Left renal pelvis (tissue), 4 donors: Measurements from ENCODE around the gene SLC16A13. TPM values are rescaled to one million over a fixed set of nuclear protein-coding genes. Genes with fewer than 3 reads are reported as not detected.
"Not testable (repeated sequence)": the region's sequence is repeated elsewhere in the genome, so short reads cannot be mapped to it uniquely, and the experiment has no call there.

Experiments used
- DNase-seq, 4 donors: peaks; one replicate each; pipeline ENCODE4 v3.0.0-alpha.2; 2013; ENCODE audit warnings: low read depth in 4 of 4, low spot score in 3 of 4
- polyA plus RNA-seq, 4 donors: library from polyadenylated mRNA; unstranded; fragments of 120-200 nt; gene quantifications; one replicate each; pipeline ENCODE4 v1.2.1, GENCODE V29; 2013; ENCODE audit not compliant: insufficient read length in 4 of 4

SLC16A13 gene
- polyA plus RNA-seq, 4 donors, result 1.5 to 3.8 (median 3.0) TPM

DNA sequence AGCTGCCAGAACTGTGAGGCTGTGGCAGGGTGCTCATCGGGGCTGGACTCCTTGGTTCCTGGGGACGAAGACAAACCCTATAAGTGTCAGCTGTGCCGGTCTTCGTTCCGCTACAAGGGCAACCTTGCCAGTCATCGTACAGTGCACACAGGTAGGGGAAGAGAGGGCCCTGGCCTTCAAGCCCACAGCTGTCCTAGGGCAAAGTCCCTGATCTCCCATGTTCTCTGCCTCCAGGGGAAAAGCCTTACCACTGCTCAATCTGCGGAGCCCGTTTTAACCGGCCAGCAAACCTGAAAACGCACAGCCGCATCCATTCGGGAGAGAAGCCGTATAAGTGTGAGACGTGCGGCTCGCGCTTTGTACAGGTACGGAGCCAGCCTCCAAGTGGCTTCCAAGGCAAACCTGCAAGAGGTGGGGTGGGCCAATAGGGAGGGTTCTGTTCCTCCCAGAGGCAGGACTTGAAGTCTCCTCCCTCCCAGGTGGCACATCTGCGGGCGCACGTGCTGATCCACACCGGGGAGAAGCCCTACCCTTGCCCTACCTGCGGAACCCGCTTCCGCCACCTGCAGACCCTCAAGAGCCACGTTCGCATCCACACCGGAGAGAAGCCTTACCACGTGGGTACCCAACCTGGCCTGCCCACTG lies 9.2 kb upstream of the SLC16A13 start:
- DNase-seq, result no peak

DNA sequence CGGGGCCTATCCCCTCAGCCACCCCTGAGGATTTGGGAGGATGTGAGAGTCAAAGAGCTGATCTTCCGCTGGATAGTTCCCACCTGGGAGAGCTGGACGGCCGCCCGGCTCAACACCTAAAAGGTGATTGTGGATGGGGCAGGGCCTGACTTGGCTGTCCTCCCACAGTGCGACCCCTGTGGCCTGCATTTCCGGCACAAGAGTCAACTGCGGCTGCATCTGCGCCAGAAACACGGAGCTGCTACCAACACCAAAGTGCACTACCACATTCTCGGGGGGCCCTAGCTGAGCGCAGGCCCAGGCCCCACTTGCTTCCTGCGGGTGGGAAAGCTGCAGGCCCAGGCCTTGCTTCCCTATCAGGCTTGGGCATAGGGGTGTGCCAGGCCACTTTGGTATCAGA lies 8.5 kb upstream of the SLC16A13 start:
- DNase-seq, result no peak

DNA sequence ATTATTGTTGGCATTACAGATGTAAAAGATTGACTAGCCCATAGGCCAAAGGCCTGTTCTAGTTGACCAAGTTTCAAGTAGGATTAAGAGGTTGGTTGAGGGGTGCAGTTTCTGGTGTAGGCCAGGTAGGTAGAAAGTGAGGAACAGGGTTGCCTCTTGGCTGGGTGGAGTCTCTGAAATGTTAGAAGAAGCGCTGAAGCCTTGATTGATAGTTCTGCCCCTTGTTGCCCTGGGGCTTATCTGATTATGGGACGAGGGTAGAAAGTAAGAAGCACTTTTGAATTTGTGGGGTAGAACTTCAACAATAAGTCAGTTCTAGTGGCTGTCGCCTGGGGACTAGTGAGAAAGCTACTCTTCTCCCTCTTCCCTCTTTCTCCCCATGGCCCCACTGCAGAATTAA lies 6.7 kb upstream of the SLC16A13 start:
- DNase-seq, result no peak

DNA sequence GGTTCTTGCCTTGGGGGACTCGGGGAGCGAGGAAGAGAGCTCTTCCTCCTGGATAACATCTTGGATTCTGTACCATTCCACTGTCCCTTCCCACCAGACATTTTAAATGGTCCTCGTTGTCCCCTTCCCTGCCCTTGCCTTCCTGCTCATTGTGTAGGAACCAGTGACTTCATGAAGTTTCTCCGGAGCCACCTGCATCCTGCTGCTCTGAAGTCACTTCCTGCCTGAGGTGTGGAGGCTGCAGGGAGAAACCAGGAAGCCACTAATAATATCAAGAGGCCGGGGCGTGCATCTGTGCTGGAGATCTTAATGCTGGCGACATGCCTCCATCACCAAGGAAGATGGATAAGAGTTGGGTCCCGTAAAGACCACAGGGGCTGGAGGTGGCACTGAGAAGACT lies 6.2 kb upstream of the SLC16A13 start:
- no peak for DNase-seq

DNA sequence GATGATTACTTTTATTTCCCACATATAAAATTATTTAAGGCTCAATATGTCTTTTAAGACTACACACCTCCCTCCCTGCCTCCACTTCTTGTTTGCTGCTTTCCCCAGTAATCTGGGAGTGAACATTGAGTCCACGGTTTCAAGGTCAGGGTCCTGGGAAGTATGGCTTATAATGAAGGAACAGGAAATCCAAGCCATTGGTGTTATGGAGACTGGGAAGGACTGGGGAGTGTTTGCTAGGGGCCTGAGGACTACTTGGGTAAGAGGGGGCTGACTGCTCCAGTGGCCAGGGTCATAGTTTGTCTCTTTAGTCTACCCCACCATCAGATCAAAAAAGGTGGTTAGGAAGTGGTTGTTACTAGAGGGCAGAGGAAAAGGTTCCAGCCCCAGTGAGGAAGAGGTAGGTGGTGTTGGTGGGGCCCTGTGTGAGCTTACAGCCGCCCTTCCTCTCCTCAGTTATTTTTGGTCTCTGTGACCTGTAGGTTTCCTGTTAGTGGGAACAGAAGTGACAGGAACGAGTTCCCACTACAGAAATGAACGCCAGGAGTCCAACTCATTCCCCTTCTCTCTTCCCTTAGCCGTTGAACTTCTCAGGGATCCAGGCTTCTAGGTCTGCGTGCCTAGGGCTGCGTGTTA lies 742 bp upstream of the SLC16A13 start:
- DNase-seq, result no peak

DNA sequence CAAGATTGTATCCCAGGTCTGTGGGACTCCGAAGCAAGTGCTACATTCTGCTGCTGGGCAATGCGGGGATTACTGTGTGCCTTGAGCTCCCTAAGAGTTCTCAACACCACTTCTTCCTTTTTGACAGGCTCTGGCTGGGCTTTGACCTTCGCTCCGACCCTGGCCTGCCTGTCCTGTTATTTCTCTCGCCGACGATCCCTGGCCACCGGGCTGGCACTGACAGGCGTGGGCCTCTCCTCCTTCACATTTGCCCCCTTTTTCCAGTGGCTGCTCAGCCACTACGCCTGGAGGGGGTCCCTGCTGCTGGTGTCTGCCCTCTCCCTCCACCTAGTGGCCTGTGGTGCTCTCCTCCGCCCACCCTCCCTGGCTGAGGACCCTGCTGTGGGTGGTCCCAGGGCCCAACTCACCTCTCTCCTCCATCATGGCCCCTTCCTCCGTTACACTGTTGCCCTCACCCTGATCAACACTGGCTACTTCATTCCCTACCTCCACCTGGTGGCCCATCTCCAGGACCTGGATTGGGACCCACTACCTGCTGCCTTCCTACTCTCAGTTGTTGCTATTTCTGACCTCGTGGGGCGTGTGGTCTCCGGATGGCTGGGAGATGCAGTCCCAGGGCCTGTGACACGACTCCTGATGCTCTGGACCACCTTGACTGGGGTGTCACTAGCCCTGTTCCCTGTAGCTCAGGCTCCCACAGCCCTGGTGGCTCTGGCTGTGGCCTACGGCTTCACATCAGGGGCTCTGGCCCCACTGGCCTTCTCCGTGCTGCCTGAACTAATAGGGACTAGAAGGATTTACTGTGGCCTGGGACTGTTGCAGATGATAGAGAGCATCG lies 2.4 kb downstream of the SLC16A13 start:
- no peak for DNase-seq

DNA sequence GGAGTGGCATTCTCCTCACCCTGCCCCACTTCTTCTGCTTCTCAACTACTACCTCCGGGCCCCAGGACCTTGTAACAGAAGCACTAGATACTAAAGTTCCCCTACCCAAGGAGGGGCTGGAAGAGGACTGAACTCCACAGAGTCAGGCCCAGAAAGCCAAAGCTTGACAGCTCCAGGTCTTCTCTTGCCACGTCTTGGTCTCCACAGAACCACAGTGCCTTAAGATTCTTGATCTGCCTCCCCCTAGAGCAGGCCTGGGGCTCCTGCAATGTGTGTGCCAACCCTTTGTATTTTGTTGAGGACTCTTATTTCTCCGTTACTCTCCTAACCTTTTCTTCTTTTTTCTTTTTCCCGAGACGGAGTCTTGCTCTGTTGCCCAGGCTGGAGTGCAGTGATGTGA lies 4.0 kb downstream of the SLC16A13 start:
- DNase-seq, result no peak

DNA sequence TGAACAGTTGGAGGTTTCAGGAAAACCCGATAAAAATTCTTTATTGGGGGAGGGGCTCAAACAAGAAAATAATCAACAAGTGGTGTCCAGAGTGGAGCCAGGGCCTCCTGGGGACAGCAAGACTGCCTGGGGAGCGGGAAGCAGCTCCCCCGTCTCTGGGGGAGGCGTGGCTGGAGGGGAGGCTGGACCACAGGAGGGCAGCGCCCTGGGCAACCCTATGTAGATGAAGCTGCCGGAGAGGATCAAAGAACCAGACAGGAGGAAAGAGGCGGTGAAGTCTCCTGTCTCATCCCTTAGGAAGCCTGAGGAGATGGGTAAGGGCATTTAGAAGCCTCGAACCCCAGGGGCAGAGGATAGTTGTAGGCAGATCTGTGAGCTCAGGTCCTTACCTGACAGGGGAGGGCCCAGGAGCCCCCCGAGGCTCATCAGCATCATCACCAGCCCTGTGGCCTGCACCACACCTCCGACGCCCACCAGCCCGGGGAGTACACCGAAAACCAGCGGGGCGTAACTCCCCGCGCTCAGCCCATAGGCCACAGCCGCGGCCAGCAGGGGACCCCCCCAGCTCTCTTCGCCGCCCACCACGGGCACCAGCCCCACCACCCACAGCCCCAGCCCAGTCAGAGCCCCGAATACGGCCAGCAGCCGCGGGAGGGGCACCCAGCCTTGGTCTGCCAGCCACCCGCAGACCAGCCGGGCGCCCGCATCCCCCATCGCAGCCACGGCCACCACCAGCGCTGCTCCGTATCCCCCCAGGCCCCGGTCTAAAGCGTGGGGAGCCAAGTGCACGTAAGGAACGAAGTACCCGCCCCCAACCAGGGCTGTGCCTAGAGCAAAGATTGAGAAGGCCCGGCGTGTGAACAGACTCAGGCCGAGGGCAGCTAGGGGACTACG lies 6.0 kb downstream of the SLC16A13 start:
- DNase-seq, result no peak

DNA sequence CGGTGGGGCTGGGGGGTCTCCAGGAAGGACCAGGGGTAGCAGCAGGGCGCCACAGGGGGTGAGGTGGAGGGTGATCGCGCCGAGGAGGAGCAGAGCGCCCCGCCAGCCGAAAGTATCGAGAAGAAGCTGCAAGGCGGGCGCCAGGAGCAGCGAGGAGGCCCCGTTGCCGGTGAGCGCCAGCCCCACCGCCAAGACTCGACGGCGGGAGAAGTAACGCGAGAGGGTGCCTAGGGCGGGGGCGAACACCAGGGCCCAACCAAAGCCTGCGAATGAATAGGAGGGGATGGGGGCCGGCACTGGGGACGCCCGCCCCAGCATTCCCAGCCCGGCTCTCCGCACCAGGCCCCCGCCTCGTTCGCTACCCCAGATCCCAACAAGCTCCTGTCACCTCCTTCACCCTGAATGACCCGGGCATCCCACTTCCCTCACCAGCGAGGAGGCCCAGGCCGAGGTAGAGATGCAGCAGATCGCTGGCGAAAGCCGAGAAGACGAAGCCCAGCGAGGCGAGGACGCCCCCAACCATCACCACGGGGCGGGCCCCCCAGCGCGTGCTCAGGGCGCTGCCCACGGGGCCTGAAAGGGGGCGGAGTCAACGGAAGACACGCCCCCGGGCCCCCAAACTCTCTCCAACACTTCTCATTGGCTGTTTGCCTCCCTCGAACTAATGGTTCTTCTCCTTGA lies 6.8 kb downstream of the SLC16A13 start:
- no peak for DNase-seq

DNA sequence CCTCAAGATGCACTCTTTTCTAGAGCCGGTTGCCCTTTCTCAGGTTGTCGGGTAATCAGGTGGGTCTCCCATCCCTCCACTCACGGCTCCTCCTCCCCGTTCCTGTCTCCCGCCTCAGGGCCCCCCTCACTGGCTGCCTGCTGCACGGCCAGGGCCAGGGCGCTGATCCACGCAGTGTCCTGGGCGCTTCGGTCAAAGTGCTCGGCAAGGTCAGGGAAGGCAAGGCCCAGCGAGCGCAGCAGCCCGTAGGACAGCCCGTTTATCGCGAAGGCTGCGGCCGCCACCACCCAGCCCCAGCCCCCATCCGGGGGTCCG lies 7.3 kb downstream of the SLC16A13 start:
- no peak for DNase-seq

DNA sequence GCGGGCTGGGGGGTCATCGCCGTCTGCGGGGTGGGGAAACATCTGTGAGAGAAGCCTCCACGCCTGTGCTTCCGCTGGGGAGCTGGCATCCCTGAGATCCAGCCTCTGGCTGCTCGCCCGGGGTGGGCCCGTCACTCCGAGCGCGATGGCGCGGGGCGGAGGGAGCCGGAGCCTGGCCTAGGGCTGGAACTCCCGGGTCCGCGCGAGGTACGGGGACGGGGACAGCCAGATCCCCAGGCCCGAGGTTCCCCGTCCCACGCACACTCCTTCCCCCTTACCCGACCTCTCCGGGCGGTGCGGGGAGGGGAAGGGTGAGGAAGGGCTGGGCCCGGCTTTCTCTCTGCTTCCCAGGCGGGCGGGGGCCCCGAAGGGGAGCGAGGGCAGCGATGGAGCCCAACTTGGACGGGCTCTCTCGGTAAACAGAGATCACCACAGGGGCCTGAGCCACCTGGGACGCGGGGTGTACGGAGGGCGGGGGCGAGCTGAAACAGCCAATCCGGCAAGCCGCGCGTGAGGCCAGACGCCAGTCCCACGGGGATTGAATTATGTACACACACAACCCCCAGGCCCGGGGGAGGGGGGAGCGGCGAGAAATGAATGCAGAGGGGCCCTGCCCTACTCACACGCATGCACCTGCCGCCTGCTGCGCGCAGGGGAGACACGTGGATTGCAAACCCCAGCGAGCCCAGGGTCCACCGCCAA lies 7.8 kb downstream of the SLC16A13 start, which contains the start of gene SLC16A11:
SLC16A11 (minus strand) TSS at position 596 of the 702 bp plus-strand sequence; CDS start at position 17, 579 bp downstream.
- DNase-seq, result no peak

DNA sequence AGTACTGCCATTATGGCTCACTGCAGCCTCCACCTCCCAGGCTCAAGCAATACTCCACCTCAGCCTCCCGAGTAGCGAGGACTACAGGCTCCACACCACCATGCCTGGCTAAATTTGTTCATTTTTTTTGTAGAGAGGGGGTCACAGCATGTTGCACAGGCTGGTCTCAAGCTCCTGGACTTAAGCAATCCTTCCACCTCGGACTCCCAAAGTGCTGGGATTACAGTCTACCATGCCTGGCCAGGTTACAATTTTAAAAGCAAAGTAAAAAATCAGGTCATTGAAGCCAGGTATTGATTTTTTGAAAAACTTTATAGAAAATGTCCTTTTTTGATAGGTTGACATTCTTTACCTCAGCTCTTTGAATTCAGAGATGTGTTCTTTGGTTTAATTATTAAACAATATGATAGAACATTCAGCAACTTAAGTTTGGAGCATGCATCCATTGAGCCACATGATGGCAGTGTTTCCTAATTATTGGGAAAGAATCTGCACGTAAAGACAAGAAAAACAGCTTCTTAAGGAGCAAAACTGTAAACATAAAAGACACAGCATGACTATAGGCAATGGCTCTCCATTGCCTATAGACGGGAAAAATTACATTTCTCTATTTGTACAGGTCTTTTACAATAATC lies 9.8 kb downstream of the SLC16A13 start:
- peak in 2 of 4 donors; percentile 60 to 75 for DNase-seq

DNA sequence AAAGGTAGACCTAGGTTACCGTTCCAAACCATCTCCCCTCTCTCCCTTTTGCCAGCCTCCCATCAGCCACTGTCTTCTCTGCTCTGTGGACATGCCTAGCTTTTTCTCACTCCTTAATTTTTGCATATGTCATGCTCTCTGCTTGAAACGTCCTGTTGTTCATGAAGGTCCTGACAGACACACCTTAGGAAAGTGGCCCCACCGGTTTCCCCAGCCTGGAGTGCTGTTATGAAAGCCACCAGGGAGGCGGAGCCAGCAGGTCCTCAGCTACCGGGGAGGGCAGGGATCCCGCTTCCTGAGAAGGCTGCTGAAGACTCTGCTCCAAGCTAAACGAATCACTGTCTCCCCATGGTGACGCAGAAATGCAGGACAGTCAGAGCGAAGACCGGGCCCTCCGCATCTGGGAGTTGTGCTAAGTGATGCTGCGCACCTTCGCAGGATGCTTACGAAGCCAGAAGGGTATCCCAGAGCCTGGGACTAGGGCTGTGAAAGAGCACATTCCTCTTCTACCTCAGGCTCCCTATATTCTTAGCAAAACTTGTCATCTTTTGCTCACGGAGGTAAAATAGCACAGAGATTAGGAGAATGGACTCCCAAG lies 10.4 kb downstream of the SLC16A13 start:
- DNase-seq, result no peak

DNA sequence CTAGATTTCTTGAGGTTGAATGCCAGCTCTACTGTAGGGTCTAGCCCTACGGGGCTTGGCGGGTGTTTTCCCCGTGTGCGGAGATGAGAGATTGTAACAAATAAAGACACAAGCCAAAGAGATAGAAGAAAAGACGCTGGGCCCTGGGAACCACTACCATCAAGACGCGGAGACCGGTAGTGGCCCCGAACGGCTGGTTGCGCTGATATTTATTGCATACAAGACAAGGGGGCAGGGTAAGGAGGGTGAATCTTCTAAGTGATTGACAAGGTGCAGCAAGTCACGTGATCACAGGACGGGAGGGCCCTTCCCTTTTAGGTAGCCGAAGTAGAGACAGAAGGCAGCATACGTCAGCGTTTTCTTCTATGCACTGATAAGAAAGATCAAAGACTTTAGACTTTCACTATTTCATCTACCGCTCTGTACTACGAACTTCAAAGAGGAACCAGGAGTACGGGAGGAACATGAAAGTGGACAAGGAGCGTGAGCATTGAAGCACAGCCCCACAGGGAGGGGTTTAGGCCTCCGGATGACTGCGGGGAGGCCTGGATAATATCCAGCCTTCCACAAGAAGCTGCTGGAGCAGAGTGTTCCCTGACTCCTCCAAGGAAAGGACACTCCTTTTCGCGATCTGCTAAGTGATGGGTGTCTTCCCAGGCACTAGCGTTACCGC lies 11.0 kb downstream of the SLC16A13 start:
- not testable (repeated sequence) for DNase-seq

DNA sequence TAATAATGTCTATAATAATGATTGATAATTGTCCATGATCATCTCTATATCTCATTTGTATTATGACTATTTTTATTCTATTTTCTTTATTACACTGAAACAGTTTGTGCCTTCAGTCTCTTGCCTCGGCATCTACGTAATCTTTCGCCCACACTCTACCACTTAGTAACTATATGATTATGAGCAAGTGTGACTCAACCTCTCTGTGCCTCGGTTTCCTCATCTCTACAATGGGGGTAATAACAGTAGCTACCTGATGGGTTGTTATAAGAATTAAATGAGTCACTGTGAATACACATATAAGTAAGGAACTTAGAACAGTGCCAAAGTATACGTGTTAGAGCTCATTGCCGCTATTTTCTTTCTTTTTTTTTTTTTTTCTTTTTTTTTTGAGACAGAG lies 11.8 kb downstream of the SLC16A13 start:
- DNase-seq, result no peak

DNA sequence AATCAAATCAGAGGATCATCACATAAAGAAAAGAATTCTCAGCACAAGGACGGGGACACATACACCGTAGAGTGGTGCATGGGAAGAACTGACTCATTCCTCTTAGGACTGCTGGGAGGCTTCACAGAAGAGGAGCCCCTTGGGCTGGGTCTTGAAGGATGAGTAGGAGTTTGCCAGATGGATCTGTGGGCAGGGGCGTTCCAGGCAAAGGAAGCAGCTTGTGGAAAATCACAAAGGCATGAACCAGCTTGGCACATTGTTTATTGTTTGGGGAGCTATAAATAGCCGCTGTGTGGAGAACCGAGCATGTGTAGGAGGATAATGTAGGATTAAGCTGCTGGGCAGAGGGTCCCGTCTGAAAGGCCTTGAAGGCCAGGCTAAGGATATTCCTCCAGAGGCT lies 13.2 kb downstream of the SLC16A13 start:
- no peak for DNase-seq

DNA sequence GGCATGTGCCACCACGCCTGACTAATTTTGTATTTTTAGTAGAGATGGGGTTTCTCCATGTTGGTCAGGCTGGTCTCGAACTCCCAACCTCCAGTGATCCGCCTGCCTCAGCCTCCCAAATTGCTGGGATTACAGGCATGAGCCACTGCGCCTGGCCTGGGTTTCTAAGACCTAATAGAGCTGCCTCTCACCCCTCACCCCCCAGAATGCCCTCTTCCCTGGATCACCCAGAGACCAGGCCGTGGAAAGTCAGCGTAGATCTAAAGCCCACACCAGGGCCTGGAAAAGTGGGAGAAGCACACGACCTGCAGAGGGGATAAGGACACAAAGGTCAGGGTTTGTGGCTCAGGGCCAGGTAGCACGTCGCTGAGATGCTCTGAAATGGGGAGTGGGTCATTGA lies 14.8 kb downstream of the SLC16A13 start:
- DNase-seq, result not testable (repeated sequence)

DNA sequence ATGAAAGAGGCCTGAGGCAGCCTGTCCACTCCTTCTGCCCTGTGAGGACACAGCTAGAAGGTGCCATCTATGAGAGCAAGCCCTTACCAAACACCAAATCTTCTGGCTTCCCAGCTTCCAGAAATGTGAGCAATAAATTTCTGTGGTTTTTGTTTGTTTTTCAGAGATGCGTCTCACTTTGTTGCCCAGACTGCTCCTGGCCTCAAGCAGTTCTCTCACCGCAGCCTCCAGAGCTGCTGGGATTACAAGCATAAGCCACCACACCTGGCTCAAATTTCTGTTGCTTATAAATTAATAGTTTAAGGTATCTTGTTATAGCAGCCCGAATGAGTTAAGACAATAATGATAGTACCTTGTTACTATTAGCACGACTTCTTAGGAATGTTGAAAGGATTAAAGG lies 20.6 kb downstream of the SLC16A13 start:
- DNase-seq, result no peak
